D721Med (cell line): ENCODE results near the gene PAM16.
"Not testable (repeated sequence)": the region's sequence is repeated elsewhere in the genome, so short reads cannot be mapped to it uniquely, and the experiment has no call there.

ENCODE experiments used
- DNase-seq: peaks from one replicate; pipeline ENCODE4 v3.0.0; 2011; ENCODE audit warnings: low spot score; ENCODE audit not compliant: insufficient read length
- FAIRE-seq: peaks from 2 replicates; lab custom pipeline; 2011; peaks lifted over from hg19 to GRCh38; lab: Jason Lieb, UNC
- CTCF ChIP-seq: IDR thresholded peaks from 2 replicates; pipeline ENCODE4 v1.5.1; 2012; ENCODE audit warnings: mild to moderate bottlenecking, control low read depth; ENCODE audit not compliant: insufficient read depth; ENCODE audit errors: missing control alignments

The PAM16 gene

GRCh38 chr16:4347010-4347409 lies 4.1 kb downstream of the PAM16 start:
- DNase-seq (no peak), FAIRE-seq (no peak)
- TF ChIP-seq CTCF, result no peak

GRCh38 chr16:4345836-4346781 lies 5.0 kb downstream of the PAM16 start:
- no peak for FAIRE-seq
- no peak for DNase-seq
- TF ChIP-seq CTCF, result no peak

DNA sequence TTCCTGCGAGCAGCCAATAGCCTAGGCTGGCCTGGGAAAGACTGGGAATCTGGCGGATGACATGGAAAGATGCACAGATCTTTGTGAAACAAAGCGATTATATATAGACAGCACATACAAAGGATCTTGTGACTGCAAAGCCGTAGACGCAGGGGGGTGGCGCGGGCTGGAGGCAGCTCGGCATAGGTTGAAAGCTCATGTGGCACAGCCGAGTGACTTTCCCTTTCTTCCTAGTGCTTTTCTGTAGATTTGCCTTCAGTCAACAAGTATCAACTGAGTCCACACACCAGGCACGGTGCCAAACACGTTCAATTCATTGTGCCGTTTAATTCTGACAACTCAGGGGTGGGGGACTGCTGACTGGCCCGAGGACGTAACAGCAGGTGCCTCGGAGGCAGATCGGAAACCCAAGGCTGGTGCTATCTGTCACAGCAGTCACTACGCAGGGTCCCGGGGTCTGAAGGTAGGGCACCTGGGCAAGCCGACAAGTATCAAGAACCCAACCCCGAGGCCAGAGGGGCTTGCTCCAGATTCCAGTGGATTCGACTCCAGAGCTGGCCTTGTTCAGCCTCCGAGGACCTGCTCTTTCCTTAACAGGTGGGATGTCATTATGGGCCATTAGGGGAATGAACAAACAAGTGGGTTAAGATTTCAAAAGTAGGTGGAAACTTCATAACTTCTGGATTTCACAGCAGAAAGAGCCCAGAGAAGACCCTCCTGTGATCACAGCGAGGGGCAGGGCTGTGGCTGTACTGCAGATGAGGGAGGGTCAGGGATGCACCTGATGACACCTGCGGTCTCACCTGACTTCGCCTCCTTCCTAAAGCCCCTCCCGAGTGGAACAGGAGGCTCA lies 5.9 kb downstream of the PAM16 start:
- FAIRE-seq (no peak), DNase-seq (no peak)
- no peak for TF ChIP-seq CTCF

DNA sequence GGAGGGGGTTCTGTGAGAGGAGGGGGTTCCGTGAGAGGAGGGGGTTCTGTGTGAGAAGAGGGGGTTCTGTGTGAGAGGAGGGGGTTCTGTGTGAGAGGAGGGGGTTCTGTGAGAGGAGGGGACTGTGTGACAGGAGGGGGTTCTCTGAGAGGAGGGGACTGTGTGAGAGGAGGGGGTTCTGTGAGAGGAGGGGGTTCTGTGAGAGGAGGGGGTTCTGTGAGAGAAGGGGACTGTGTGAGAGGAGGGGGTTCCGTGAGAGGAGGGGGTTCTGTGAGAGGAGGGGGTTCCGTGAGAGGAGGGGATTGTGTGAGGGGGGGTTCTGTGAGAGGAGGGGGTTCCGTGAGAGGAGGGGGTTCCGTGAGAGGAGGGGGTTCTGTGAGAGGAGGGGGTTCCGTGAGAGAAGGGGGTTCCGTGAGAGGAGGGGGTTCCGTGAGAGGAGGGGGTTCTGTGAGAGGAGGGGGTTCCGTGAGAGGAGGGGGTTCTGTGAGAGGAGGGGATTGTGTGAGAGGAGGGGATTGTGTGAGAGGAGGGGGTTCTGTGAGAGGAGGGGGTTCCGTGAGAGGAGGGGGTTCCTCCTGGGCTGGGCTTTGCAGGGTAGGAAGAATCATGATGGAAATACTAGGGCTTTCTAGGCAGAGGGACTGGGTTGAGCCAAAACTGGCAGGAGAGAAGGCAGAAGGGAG lies 6.7 kb downstream of the PAM16 start:
- FAIRE-seq, result not testable (repeated sequence)

DNA sequence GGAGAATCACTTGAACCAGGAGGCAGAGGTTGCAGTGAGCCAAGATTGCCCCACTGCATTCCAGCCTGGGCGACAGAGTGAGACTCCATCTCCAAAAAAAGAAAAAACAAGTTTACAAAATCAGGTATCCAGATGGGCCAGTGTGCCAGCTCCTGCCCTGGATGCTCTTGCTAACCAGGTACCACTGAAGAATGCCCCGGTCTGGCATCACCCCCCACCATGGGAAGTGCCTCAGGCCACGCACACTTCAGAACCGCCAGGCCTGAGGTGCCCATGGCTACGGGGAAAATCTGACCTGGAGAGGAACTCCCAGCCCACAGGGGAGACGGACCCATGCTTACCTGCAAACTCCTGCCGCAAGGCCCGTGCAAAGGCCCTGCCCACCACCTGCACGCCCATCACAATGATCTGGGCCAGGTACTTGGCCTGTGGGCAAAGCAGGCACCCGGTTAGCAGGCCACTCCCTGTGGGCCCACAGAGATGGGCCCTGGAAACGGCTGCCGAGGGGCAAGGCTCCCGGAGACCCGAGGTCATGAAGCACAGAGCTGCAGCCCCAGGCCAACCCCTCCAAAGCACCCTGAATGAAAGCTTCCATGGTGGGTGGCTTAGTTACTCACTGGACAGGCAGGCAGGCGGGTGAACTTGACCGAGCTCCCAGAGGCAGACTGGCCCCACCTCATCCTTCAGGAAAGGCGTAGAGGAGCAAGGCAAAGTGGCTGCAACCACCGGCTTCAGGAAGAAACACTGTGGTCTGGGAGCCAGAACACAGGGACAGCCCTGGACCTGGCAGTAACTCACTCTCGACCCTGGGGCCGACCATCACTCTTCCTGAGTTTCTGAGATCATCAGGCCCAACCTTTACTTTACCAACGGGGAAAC lies 8.0 kb downstream of the PAM16 start:
- FAIRE-seq (no peak), DNase-seq (no peak)

More for the DNA sequence above, 6.7 kb downstream of the PAM16 start:
- not testable (repeated sequence) for DNase-seq

GRCh38 chr16:4341250-4341649 lies 9.9 kb downstream of the PAM16 start:
- TF ChIP-seq CTCF, result no peak
- FAIRE-seq, result no peak

More for the DNA sequence above, 8.0 kb downstream of the PAM16 start:
- no peak for TF ChIP-seq CTCF

More at GRCh38 chr16:4341250-4341649, 9.9 kb downstream of the PAM16 start:
- DNase-seq, result no peak
